OCI-LY7 (cell line): Measurements from ENCODE around the gene ZC3H14. TPM values are rescaled to one million over a fixed set of nuclear protein-coding genes. Genes with fewer than 3 reads are reported as not detected.
A peak's percentile ranks its signal among the peaks of the same experiment; 100 is the strongest.

ENCODE experiments used
- BruUV-seq: library from RNA; stranded (reverse); fragments of 400-500 nt; replicated peaks from 2 replicates; lab custom pipeline; 2021; lab: Mats Ljungman, UMichigan
- CTCF ChIA-PET: fragments of 300-600 bp; sonication (Branson Sonifier 250); formaldehyde crosslinking; loops from one replicate; lab custom pipeline; 2022; ENCODE audit warnings: antibody characterized with exemption; ENCODE audit not compliant: unreplicated experiment; lab: Charles Lee
- POLR2A ChIA-PET: fragments of 300-600 bp; sonication (Branson Sonifier 250); formaldehyde crosslinking; loops from one replicate; lab custom pipeline; 2022; ENCODE audit warnings: antibody characterized with exemption; lab: Charles Lee
- DNase-seq: peaks from one replicate; pipeline ENCODE4 v3.0.0-alpha.2; 2015; ENCODE audit warnings: low spot score
- H2AFZ ChIP-seq: fragments of 200-600 bp; sonication (generic), shearing (Covaris generic); 2 replicates; pipeline ENCODE4 v1.6.1; 2014; ENCODE audit warnings: mild to moderate bottlenecking, antibody characterized with exemption, low read length, moderate library complexity
- H3K27ac ChIP-seq: fragments of 200-600 bp; sonication (generic); 2 replicates; pipeline ENCODE4 v1.5.1; 2014; ENCODE audit warnings: mixed run types, low read depth, mild to moderate bottlenecking, moderate library complexity, low read length, inconsistent platforms; ENCODE audit not compliant: poor library complexity, severe bottlenecking
- H3K36me3 ChIP-seq: fragments of 200-600 bp; sonication (generic); 2 replicates; pipeline ENCODE4 v1.6.1; 2014; ENCODE audit warnings: mild to moderate bottlenecking, antibody characterized with exemption, low read length, moderate library complexity, mixed read lengths; ENCODE audit not compliant: insufficient read depth
- H3K4me1 ChIP-seq: fragments of 200-600 bp; sonication (generic); 2 replicates; pipeline ENCODE4 v1.5.1; 2014; ENCODE audit warnings: mild to moderate bottlenecking, low read length; ENCODE audit not compliant: insufficient read depth, poor library complexity, severe bottlenecking
- H3K4me2 ChIP-seq: fragments of 200-600 bp; sonication (generic); 2 replicates; pipeline ENCODE4 v1.6.1; 2014; ENCODE audit warnings: mild to moderate bottlenecking, low read length
- H3K4me3 ChIP-seq: fragments of 200-600 bp; sonication (generic); 2 replicates; pipeline ENCODE4 v1.5.1; 2014; ENCODE audit warnings: mild to moderate bottlenecking, low read depth, low read length; ENCODE audit not compliant: poor library complexity, severe bottlenecking
- H3K79me2 ChIP-seq: fragments of 200-600 bp; sonication (generic); 2 replicates; pipeline ENCODE4 v1.6.1; 2016; ENCODE audit warnings: low read depth, mild to moderate bottlenecking, low read length, moderate library complexity, mixed read lengths; ENCODE audit not compliant: insufficient read depth
- H3K9me2 ChIP-seq: fragments of 200-600 bp; sonication (generic); 2 replicates; pipeline ENCODE4 v1.6.1; 2016; ENCODE audit warnings: mild to moderate bottlenecking, low read length, mixed read lengths; ENCODE audit not compliant: insufficient read depth
- H3K9me3 ChIP-seq: fragments of 200-600 bp; sonication (generic); 2 replicates; pipeline ENCODE4 v1.6.1; 2014; ENCODE audit warnings: mild to moderate bottlenecking, mixed run types, low read length, mixed read lengths
- H4K20me1 ChIP-seq: fragments of 200-600 bp; sonication (generic); 2 replicates; pipeline ENCODE4 v1.6.1; 2014; ENCODE audit warnings: mild to moderate bottlenecking, antibody characterized with exemption, low read length, moderate library complexity, mixed read lengths; ENCODE audit not compliant: insufficient read depth
- CTCF ChIP-seq: fragments of 200-600 bp; sonication (generic); conservative IDR thresholded peaks from 2 replicates; pipeline ENCODE4 v1.5.1; 2014; ENCODE audit warnings: mild to moderate bottlenecking, antibody characterized with exemption, low read length, moderate library complexity, mixed read lengths
- EZH2phosphoT487 ChIP-seq: fragments of 200-600 bp; sonication (generic); IDR thresholded peaks from 2 replicates; pipeline ENCODE4 v1.6.1; 2018; ENCODE audit warnings: low read depth, borderline replicate concordance, mild to moderate bottlenecking, mixed run types, antibody characterized with exemption, low read length, moderate library complexity, mixed read lengths
- intact Hi-C: fragments of 100-400 bp; cut with micrococcal nuclease; formaldehyde crosslinking; loops from one replicate; pipeline ENCODE4 v1.10.0; 2022; ENCODE audit not compliant: unreplicated experiment
- small RNA-seq: library from RNA; depleted of rRNA; stranded (forward); fragments of <200 nt; gene quantifications from one replicate; pipeline ENCODE3, GENCODE V24; 2014
- total RNA-seq, 2 experiments: library from RNA; depleted of rRNA in 1 of 2; stranded (reverse); fragments of >200 nt in 1 of 2; shearing (Covaris generic) in 1 of 2; gene quantifications; 2 replicates each; pipeline ENCODE4 v1.2.3, GENCODE V29; 2014 to 2022

The ZC3H14 gene
- total RNA-seq, 2 experiments from 2014 or later, result 36.6 to 53.5 TPM

- Histone ChIP-seq H3K4me3 (no peak overlapping the region), H2AFZ (peak overlapping the region; percentile 81; the same call in 1 of the 2 replicates), H3K27ac (no peak overlapping the region), H3K79me2 (no peaks in the 10 kb centered on the region), H3K9me2 (no peaks in the 10 kb centered on the region), H3K4me1 (peaks cover 16% of the 10 kb centered on the region), H3K4me2 (peak overlapping the region; percentile 15), H3K36me3 (no peaks in the 10 kb centered on the region), H3K9me3 (no peaks in the 10 kb centered on the region), H4K20me1 (no peaks in the 10 kb centered on the region)
- intact Hi-C loops, result loop anchor here (5.0 kb wide), 1 partner anchor 344 kb away; no protein-coding TSS in a partner anchor
- ChIA-PET CTCF (interaction anchor here (0.6 kb wide), 1 partner anchor 588 kb away, joined by 3 read pairs; no protein-coding TSS in a partner anchor), POLR2A (interaction anchor here (0.5 to 2.8 kb wide), 6 partner anchors 8 to 200 kb away, joined by 3 to 13 read pairs (median 3); no protein-coding TSS in a partner anchor)
- DNase-seq, result peak; percentile 23
- BruUV-seq, result no TSS peak
- no peak for TF ChIP-seq CTCF
- no peak for TF ChIP-seq EZH2phosphoT487
Observed at GRCh38 chr14:88668448-88669116, 105.7 kb downstream of the ZC3H14 start.

GRCh38 chr14:88669346-88669745, 106.5 kb downstream of the ZC3H14 start:
- Histone ChIP-seq H3K4me1 (peaks cover 16% of the 10 kb centered on the region), H3K4me2 (no peak overlapping the region), H3K79me2 (no peaks in the 10 kb centered on the region), H2AFZ (no peak overlapping the region), H3K36me3 (no peaks in the 10 kb centered on the region), H3K27ac (no peak overlapping the region), H3K9me2 (no peaks in the 10 kb centered on the region), H4K20me1 (no peaks in the 10 kb centered on the region), H3K9me3 (no peaks in the 10 kb centered on the region), H3K4me3 (no peak overlapping the region)
- intact Hi-C loops, result loop anchor here (5.0 kb wide), 1 partner anchor 343 kb away; no protein-coding TSS in a partner anchor
- no peak for DNase-seq
- TF ChIP-seq EZH2phosphoT487, result no peak
- TF ChIP-seq CTCF, result no peak
- BruUV-seq, result no TSS peak
- POLR2A ChIA-PET, result interaction anchor here (0.5 to 2.8 kb wide), 3 partner anchors 12 to 199 kb away, joined by 3 to 13 read pairs (median 8); no protein-coding TSS in a partner anchor
- CTCF ChIA-PET, result interaction anchor here (0.6 kb wide), 1 partner anchor 588 kb away, joined by 3 read pairs; no protein-coding TSS in a partner anchor

Small RNAs within 50 kb of the gene (small RNA-seq; reads per million reads assigned to genes)
- gene RNU4-22P, result not detected

Other genes starting within 250 kb of the ZC3H14 start
- gene KCNK10, start 239.8 kb upstream of the ZC3H14 start, total RNA-seq (2014; rRNA removed; shearing (Covaris generic)), result 0.33 and 0.73 TPM in 2 replicates
- gene KCNK10, start 239.8 kb upstream of the ZC3H14 start, total RNA-seq (2022), result 0.68 and 1.00 TPM in 2 replicates
- gene SPATA7, start 177.4 kb upstream of the ZC3H14 start, total RNA-seq (2014; rRNA removed; shearing (Covaris generic)), result 7.3 and 10.3 TPM in 2 replicates
- gene SPATA7, start 177.4 kb upstream of the ZC3H14 start, total RNA-seq (2022), result 6.3 and 8.9 TPM in 2 replicates
- not detected in 2 replicates for gene PTPN21, start 8.0 kb upstream of the ZC3H14 start, total RNA-seq (2014; rRNA removed; shearing (Covaris generic))
- gene PTPN21, start 8.0 kb upstream of the ZC3H14 start, total RNA-seq (2022), result not detected in 2 replicates
- 1.8 and 2.1 TPM in 2 replicates for gene EML5, start 229.9 kb downstream of the ZC3H14 start, total RNA-seq (2014; rRNA removed; shearing (Covaris generic))
- 5.2 and 5.6 TPM in 2 replicates for gene EML5, start 229.9 kb downstream of the ZC3H14 start, total RNA-seq (2022)